Fibroblast of mammary gland (primary cell): ENCODE data around the gene LRRC8A.

Source experiments
- DNase-seq: peaks from one replicate; pipeline ENCODE4 v3.0.0-alpha.2; 2010; ENCODE audit warnings: low read depth
- H3K4me3 ChIP-seq: 2 replicates; pipeline ENCODE4 v1.5.1; 2011; ENCODE audit warnings: low read depth, mild to moderate bottlenecking, low read length, moderate library complexity; ENCODE audit not compliant: control insufficient read depth
- CTCF ChIP-seq: conservative IDR thresholded peaks from 2 replicates; pipeline ENCODE4 v1.5.1; 2011; ENCODE audit warnings: low read depth, low read length, inconsistent platforms; ENCODE audit not compliant: control insufficient read depth, insufficient read depth

LRRC8A gene

GRCh38 chr9:128887914-128888350 lies 6.0 kb downstream of the LRRC8A start:
- DNase-seq = no peak
- no peak overlapping the region for H3K4me3 ChIP-seq
- no peak for TF ChIP-seq CTCF

DNA sequence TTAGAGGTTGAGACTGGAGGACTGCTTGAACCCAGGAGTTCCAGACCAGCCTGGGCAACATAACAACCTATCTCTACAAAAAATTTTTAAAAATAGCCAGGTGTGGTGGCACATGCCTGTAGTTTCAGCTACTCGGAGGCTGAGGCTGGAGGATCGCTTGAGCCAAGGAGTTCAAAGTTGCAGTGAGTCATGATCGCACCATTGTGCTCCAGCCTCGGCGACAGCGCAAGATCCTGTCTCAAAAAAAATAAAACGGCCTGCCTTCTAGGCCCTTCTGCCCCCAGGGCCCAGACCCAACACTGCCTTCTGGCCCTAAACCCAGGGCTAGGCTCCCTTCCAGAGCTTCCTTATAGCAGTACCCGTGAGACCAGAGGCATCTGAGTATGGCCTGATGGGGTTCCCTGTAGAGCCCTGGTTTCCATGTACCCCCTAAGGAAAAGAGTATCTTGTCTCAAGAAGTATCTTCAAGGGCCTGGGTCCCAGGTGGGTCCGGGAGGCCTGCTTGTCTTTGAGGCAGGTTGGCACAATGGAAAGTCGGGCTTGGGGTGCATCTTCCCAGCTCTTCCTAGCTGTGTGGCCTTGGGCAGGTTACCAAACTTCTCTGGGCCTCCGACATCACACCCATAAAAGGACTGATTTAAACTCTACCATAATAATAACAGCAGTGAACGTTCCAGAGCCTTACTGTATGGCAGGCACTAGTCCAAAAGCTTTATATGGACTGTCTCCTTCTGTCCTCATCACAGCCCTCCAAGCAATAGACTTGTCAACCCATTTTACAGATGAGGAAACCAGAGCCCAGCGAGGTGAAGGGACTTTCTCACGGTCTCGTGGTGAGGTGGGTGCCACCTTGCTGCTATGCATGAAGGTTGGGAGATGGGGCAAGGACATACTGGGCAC lies 9.6 kb downstream of the LRRC8A start:
- H3K4me3 ChIP-seq = no peak overlapping the region
- DNase-seq = peak; percentile 51
- TF ChIP-seq CTCF = no peak

DNA sequence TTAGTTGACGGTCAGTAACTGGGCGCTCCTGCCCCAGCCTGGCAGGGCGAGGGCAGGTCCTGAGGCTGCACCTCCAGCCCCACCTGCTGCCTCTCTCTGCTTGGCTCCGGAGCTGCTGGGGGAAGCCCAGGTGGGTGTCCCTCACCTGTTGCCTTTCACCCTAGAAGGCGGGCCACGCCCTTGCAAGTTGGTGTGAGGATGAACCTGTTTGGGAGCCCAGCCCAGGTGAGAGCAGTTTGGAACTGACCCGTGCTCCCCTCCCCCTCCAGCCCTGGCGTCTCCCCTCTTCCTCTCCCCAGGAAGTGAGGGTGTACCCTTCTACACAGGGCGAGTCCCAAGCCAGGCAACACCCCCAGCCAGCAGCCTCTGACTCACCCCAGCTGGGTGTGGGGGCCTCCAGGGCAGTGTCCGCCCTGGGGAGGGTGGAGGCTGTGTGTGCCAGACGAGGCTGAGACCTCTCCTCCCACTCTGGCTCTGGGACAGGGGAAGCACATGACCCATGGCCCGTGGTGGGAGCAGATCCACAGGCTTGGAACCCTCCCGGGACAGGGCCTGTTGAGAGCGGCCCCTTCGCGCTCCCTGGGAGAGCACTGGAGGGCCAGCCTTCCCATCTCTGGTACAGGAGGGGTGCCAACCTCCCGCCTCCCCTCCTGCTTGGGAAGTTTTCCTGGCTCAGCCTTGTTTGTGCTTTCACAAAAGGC lies 10.4 kb downstream of the LRRC8A start:
- DNase-seq = peak; percentile 94
- no peak for TF ChIP-seq CTCF
- no peak overlapping the region for H3K4me3 ChIP-seq

- TF ChIP-seq CTCF = no peak
- no peak for DNase-seq
- H3K4me3 ChIP-seq = no peak overlapping the region
Measured at GRCh38 chr9:128893354-128893753, 11.4 kb downstream of the LRRC8A start.

GRCh38 chr9:128894764-128895163 lies 12.8 kb downstream of the LRRC8A start:
- DNase-seq = no peak
- TF ChIP-seq CTCF = no peak
- H3K4me3 ChIP-seq = no peak overlapping the region

GRCh38 chr9:128895556-128895955 lies 13.6 kb downstream of the LRRC8A start:
- no peak for TF ChIP-seq CTCF
- no peak for DNase-seq

More at GRCh38 chr9:128895556-128895955, 13.6 kb downstream of the LRRC8A start:
- H3K4me3 ChIP-seq = no peak overlapping the region
